ENCODE results near the gene MTMR12. TPM values are rescaled to one million over a fixed set of nuclear protein-coding genes. Genes with fewer than 3 reads are reported as not detected.
A peak's percentile ranks its signal among the peaks of the same experiment; 100 is the strongest.

Gene MTMR12
- total RNA-seq, 2 experiments from 2014 or later, result 28.6 to 29.6 TPM

- peaks cover 54% of the 10 kb centered on the region for H3K36me3 Mint-ChIP-seq (ENCODE audit: low read depth)
- CTCF ChIA-PET, result interaction anchor here (0.7 to 1.3 kb wide), 4 partner anchors 15 to 53 kb away, joined by 3 to 7 read pairs (median 3); no protein-coding TSS in a partner anchor
- POLR2A ChIA-PET, result no interaction called here
- H3K27me3 Mint-ChIP-seq, result no peaks in the 10 kb centered on the region
- peaks cover 51% of the 10 kb centered on the region for H3K4me1 Mint-ChIP-seq
- H3K9me3 Mint-ChIP-seq, result no peaks in the 10 kb centered on the region
- H3K27ac Mint-ChIP-seq, result peak overlapping the region; percentile 76
- no peak overlapping the region for H3K4me3 Mint-ChIP-seq
- no peak for DNase-seq
Observed at GRCh38 chr5:32276173-32276853, 36.4 kb downstream of the MTMR12 start.

GRCh38 chr5:32275396-32275741 lies 37.4 kb downstream of the MTMR12 start:
- H3K4me3 Mint-ChIP-seq, result no peak overlapping the region
- H3K9me3 Mint-ChIP-seq, result no peaks in the 10 kb centered on the region
- peaks cover 42% of the 10 kb centered on the region for H3K4me1 Mint-ChIP-seq
- peaks cover 56% of the 10 kb centered on the region for H3K36me3 Mint-ChIP-seq (ENCODE audit: low read depth)
- ChIA-PET POLR2A (no interaction called here), CTCF (interaction anchor here (0.7 to 1.3 kb wide), 3 partner anchors 14 to 54 kb away, joined by 3 to 7 read pairs (median 3); no protein-coding TSS in a partner anchor)
- H3K27ac Mint-ChIP-seq, result no peak overlapping the region
- DNase-seq, result no peak
- no peaks in the 10 kb centered on the region for H3K27me3 Mint-ChIP-seq

- Mint-ChIP-seq H3K27me3 (no peaks in the 10 kb centered on the region), H3K9me3 (no peaks in the 10 kb centered on the region), H3K4me3 (no peak overlapping the region), H3K27ac (no peak overlapping the region), H3K36me3 (ENCODE audit: low read depth) (peaks cover 58% of the 10 kb centered on the region), H3K4me1 (peaks cover 37% of the 10 kb centered on the region)
- no peak for DNase-seq
- ChIA-PET POLR2A (no interaction called here), CTCF (interaction anchor here (1.0 to 1.3 kb wide), 2 partner anchors 54 to 315 kb away, joined by 3 to 7 read pairs; no protein-coding TSS in a partner anchor)
Observed at GRCh38 chr5:32274548-32275395, 38.0 kb downstream of the MTMR12 start.

- Mint-ChIP-seq H3K9me3 (no peaks in the 10 kb centered on the region), H3K27me3 (no peaks in the 10 kb centered on the region), H3K27ac (no peak overlapping the region), H3K4me1 (peaks cover 29% of the 10 kb centered on the region), H3K36me3 (ENCODE audit: low read depth) (peaks cover 55% of the 10 kb centered on the region), H3K4me3 (no peak overlapping the region)
- POLR2A ChIA-PET, result interaction anchor here (0.8 kb wide), 1 partner anchor 21 kb away, joined by 3 read pairs; no protein-coding TSS in a partner anchor
- CTCF ChIA-PET, result interaction anchor here (1.0 kb wide), 1 partner anchor 316 kb away, joined by 3 read pairs; no protein-coding TSS in a partner anchor
- DNase-seq, result no peak
Observed at GRCh38 chr5:32273821-32274220, 38.9 kb downstream of the MTMR12 start.

GRCh38 chr5:32272746-32273145 lies 40.0 kb downstream of the MTMR12 start:
- H3K27ac Mint-ChIP-seq, result no peak overlapping the region
- ChIA-PET POLR2A (interaction anchor here (0.6 to 1.0 kb wide), 3 partner anchors 22 to 380 kb away, joined by 3 read pairs; no protein-coding TSS in a partner anchor), CTCF (no interaction called here)
- no peak for DNase-seq
- H3K36me3 Mint-ChIP-seq (ENCODE audit: low read depth), result peaks cover 59% of the 10 kb centered on the region
- no peaks in the 10 kb centered on the region for H3K27me3 Mint-ChIP-seq
- H3K9me3 Mint-ChIP-seq, result no peaks in the 10 kb centered on the region
- H3K4me3 Mint-ChIP-seq, result no peak overlapping the region
- H3K4me1 Mint-ChIP-seq, result peaks cover 19% of the 10 kb centered on the region

GRCh38 chr5:32270946-32271345 lies 41.8 kb downstream of the MTMR12 start:
- Mint-ChIP-seq H3K36me3 (ENCODE audit: low read depth) (peaks cover 64% of the 10 kb centered on the region), H3K27me3 (no peaks in the 10 kb centered on the region), H3K27ac (no peak overlapping the region), H3K4me1 (peaks cover 4% of the 10 kb centered on the region), H3K9me3 (no peaks in the 10 kb centered on the region), H3K4me3 (no peak overlapping the region)
- no peak for DNase-seq
- ChIA-PET CTCF (no interaction called here), POLR2A (no interaction called here)

GRCh38 chr5:32270178-32270577 lies 42.6 kb downstream of the MTMR12 start:
- no peaks in the 10 kb centered on the region for H3K4me1 Mint-ChIP-seq
- ChIA-PET CTCF (no interaction called here), POLR2A (no interaction called here)
- no peaks in the 10 kb centered on the region for H3K27me3 Mint-ChIP-seq
- H3K36me3 Mint-ChIP-seq (ENCODE audit: low read depth), result peaks cover 66% of the 10 kb centered on the region
- H3K4me3 Mint-ChIP-seq, result no peak overlapping the region
- DNase-seq, result no peak
- H3K9me3 Mint-ChIP-seq, result no peaks in the 10 kb centered on the region
- H3K27ac Mint-ChIP-seq, result no peak overlapping the region

- ChIA-PET CTCF (no interaction called here), POLR2A (no interaction called here)
- Mint-ChIP-seq H3K27me3 (no peaks in the 10 kb centered on the region), H3K9me3 (no peaks in the 10 kb centered on the region), H3K36me3 (ENCODE audit: low read depth) (peaks cover 83% of the 10 kb centered on the region), H3K27ac (no peak overlapping the region), H3K4me3 (no peak overlapping the region), H3K4me1 (peaks cover 8% of the 10 kb centered on the region)
- DNase-seq, result no peak
Observed at GRCh38 chr5:32265902-32266301, 46.8 kb downstream of the MTMR12 start.

- ChIA-PET CTCF (interaction anchor here (1.1 kb wide), 1 partner anchor 31 kb away, joined by 3 read pairs; no protein-coding TSS in a partner anchor), POLR2A (no interaction called here)
- Mint-ChIP-seq H3K9me3 (no peaks in the 10 kb centered on the region), H3K4me1 (peaks cover 15% of the 10 kb centered on the region), H3K36me3 (ENCODE audit: low read depth) (peaks cover 83% of the 10 kb centered on the region), H3K27me3 (no peaks in the 10 kb centered on the region), H3K4me3 (no peak overlapping the region), H3K27ac (no peak overlapping the region)
- no peak for DNase-seq
Observed at GRCh38 chr5:32264957-32265572, 47.7 kb downstream of the MTMR12 start.

- H3K36me3 Mint-ChIP-seq (ENCODE audit: low read depth), result peaks cover 86% of the 10 kb centered on the region
- H3K9me3 Mint-ChIP-seq, result no peaks in the 10 kb centered on the region
Observed at GRCh38 chr5:32263684-32264083, 49.1 kb downstream of the MTMR12 start.

GRCh38 chr5:32261198-32261597 lies 51.5 kb downstream of the MTMR12 start:
- Mint-ChIP-seq H3K4me1 (peaks cover 16% of the 10 kb centered on the region), H3K36me3 (ENCODE audit: low read depth) (peaks cover 78% of the 10 kb centered on the region), H3K9me3 (no peaks in the 10 kb centered on the region), H3K4me3 (no peak overlapping the region), H3K27ac (peak overlapping the region; percentile 51), H3K27me3 (no peaks in the 10 kb centered on the region)
- ChIA-PET POLR2A (interaction anchor here (1.0 to 1.4 kb wide), 2 partner anchors 22 to 39 kb away, joined by 3 to 5 read pairs; no protein-coding TSS in a partner anchor), CTCF (interaction anchor here (1.5 to 1.8 kb wide), 3 partner anchors 15 to 68 kb away, joined by 3 to 13 read pairs (median 4); no protein-coding TSS in a partner anchor)
- peak; percentile 30 for DNase-seq

More at GRCh38 chr5:32263684-32264083, 49.1 kb downstream of the MTMR12 start:
- no peaks in the 10 kb centered on the region for H3K27me3 Mint-ChIP-seq
- no peak overlapping the region for H3K27ac Mint-ChIP-seq
- no peak for DNase-seq
- CTCF ChIA-PET, result interaction anchor here (0.9 to 1.1 kb wide), 2 partner anchors 29 to 31 kb away, joined by 3 read pairs; no protein-coding TSS in a partner anchor
- H3K4me1 Mint-ChIP-seq, result peaks cover 16% of the 10 kb centered on the region
- no peak overlapping the region for H3K4me3 Mint-ChIP-seq
- POLR2A ChIA-PET, result no interaction called here

- Mint-ChIP-seq H3K4me3 (no peak overlapping the region), H3K4me1 (peaks cover 16% of the 10 kb centered on the region), H3K27me3 (no peaks in the 10 kb centered on the region), H3K9me3 (no peaks in the 10 kb centered on the region), H3K27ac (no peak overlapping the region), H3K36me3 (ENCODE audit: low read depth) (peaks cover 74% of the 10 kb centered on the region)
- CTCF ChIA-PET, result no interaction called here
- POLR2A ChIA-PET, result interaction anchor here (0.7 kb wide), 1 partner anchor 93 kb away, joined by 3 read pairs; no protein-coding TSS in a partner anchor
- no peak for DNase-seq
Observed at GRCh38 chr5:32259033-32259432, 53.7 kb downstream of the MTMR12 start.

All from activated CD4-positive, alpha-beta memory T cell treated with anti-CD3 and anti-CD28 coated beads, Interleukin-2, amount 10 ng/mL, durations not matched to agents 7 days and 5 days (primary cell).